ENCODE results near the gene MOB3A.
A peak's percentile ranks its signal among the peaks of the same experiment; 100 is the strongest.

MOB3A gene

DNA sequence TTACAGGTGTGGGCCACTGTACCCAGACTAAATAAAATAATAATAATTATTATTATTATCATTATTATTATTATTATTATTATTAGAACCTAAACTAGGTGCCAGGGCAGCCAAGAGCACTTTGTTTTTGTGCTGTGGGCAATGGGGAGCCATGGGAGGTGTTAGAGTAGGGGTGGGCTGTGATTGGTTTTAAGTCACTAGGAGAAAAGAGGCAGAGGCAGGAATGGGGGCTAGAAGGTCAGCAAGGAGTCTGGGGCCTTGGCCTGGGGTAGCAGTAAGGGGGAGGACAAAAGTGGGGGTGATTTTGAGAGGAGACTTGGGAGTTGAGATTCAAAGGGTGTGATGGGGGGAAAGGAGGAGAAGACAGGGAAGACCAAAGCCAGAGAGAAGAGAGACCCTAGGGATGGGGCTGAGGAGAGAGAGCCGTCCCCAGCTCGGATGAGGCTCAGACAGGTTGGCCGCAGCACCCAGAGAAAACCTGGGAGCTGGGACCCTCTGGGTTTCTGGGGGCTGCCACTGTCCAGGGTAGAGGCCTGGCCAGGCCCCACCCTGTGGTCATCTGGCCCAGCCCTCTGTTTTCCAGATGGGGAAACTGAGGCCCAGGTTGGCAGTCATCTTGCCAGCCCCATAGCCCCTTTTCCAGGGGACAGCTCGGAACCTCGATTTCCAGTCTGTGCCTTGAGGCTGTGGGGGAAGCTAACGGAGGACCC, 62.9 kb downstream of the MOB3A start:
- no peak for DNase-seq

DNA sequence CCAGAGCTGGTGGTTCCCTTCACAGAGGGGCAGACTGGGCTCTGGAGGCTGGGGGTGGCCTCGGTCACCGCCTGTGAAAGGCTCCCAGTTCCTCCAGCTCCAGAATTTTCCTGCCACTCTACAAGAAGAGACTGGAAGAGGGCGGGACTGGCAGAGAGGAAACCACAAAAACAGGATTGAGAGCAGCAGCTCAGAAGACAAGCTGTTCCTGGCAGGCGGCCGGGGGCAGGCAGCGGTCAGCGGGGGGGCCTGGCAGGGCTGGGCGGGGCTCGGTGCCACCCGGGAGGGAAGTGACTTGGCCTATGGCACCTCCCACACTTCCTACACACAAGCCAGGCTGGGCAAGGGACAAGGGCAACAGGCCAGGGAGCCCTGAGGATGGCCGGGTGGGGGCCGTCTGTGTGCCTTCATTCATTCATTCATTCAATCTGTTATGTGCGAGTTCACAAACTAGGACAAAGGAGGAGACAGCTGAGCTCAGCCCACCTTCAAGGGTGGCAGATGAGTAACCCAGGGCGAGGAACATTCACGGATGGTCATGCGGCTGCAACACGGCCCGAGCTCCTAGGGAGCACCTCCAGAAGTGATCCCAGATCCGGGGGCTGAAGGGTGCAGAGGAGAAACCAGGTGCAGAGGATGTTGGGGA, 63.7 kb downstream of the MOB3A start:
- peak; percentile 96 for DNase-seq

DNA sequence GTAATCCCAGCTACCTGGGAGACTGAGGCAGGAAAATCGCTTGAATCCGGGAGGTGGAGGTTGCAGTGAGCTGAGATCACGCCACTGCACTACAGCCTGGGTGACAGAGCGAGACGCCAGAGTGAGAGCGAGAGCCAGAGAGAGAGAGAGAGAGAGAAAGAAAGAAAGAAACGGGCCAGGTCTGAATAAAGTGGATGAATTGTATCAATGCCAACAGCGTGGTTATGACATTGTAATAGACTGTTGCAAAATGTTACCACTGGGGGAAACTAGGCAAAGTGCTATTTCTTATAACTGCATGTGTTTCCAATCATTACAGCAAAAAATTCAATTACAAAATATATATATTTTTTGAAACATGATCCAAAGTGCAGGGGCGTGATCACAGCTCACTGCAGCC, 68.8 kb downstream of the MOB3A start:
- DNase-seq = no peak

GRCh38 chr19:2026770-2027169, 69.4 kb downstream of the MOB3A start:
- no peak for DNase-seq

- DNase-seq = no peak
Measured at GRCh38 chr19:2022289-2022688, 73.8 kb downstream of the MOB3A start.

DNA sequence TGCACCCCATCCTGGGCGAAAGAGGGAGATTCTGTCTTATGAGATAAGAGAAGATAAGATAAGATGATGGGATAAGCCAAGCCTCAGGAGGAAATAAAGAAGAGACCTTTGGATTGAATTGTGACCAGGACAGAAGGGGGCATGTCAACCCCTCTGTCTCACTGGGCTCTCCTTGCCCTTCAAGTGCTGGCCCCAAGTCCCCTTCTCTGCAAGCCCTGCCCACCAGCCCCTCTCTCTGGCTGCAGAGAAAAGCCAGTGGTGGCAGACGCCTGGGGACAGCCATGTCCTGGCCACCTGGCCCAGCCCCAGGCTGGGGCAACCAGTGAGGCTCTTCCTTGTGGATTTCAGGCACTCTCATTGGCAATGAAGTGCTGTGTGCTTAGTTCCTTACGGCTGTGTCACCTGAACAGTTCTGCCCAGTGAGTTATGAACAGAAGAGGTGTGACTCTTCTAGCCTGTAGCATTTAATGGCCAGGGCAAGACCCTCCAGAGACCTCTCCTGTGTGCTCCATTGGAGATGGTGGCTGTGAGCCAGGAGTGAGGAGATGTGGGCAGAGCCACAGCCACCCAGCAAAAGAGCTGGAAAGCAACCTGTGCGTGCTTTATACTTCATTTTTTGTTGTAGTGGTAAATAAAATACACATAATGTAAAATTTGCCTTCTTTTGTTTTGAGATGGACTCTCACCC, 74.5 kb downstream of the MOB3A start:
- DNase-seq = no peak
